ENCODE data around the gene ADAMTS17. TPM values are rescaled to one million over a fixed set of nuclear protein-coding genes. Genes with fewer than 3 reads are reported as not detected.

Gene ADAMTS17
- total and polyA plus RNA-seq, 9 of the 15 experiments (the other 6 are each of a cell fraction or from before 2014, with no cell fraction given) = 0.01 to 0.14 (median 0.07) TPM; not detected in 6

- Histone ChIP-seq H3K4me3 (no peak overlapping the region), H3K9ac (ENCODE audit: insufficient read depth in 1 of 2, low read depth in 2 of 2, low read length in 2 of 2) (no peak overlapping the region), H3K4me1 (replicated peaks in 1 of 2; ENCODE audit: control insufficient read depth in 2 of 2, insufficient read depth in 2 of 2, low read length in 2 of 2) (no peaks in the 10 kb centered on the region), H3K27me3 (ENCODE audit: control insufficient read depth in 2 of 2, insufficient read depth in 2 of 2, low read length in 2 of 2) (peaks cover 0 to 9% of the 10 kb centered on the region in 2 experiments; a peak in 3 of 5 replicates), H3K36me3 (ENCODE audit: control insufficient read depth, insufficient read depth, low read length) (no peaks in the 10 kb centered on the region), H3K9me3 (replicated peaks; ENCODE audit: control insufficient read depth, insufficient read depth, low read depth, low read length) (no peaks in the 10 kb centered on the region; the same call in 1 of the 2 replicates), H2AFZ (ENCODE audit: low read depth, low read length) (no peak overlapping the region), H3K79me2 (ENCODE audit: control insufficient read depth, insufficient read depth, low read length) (no peaks in the 10 kb centered on the region), H3K27ac (ENCODE audit: extremely low read depth, low read depth, low read length) (no peak overlapping the region), H4K20me1 (replicated peaks; ENCODE audit: control insufficient read depth, insufficient read depth, low read length) (no peaks in the 10 kb centered on the region), H3K4me2 (ENCODE audit: insufficient read depth, low read length) (no peak overlapping the region), H3K9me1 (ENCODE audit: control insufficient read depth, insufficient read depth, low read length) (no peaks in the 10 kb centered on the region)
- BruUV-seq (replicated peaks) = no TSS peak
- TF ChIP-seq KLF16 (IDR thresholded peaks at IDR 0.05) (no peak), NFE2 (IDR thresholded peaks at IDR 0.05; ENCODE audit: low read depth) (no peak), BRD4 (IDR thresholded peaks at IDR 0.05) (no peak), HCFC1 (IDR thresholded peaks at IDR 0.05; ENCODE audit: low read depth, low read length) (no peak), IRF1 (CRISPR knock-in tag; IDR thresholded peaks at IDR 0.05; ENCODE audit: borderline replicate concordance) (no peak), FOXO4 (CRISPR knock-in tag; IDR thresholded peaks at IDR 0.05) (no peak), RBM34 (IDR thresholded peaks at IDR 0.05; ENCODE audit: borderline replicate concordance, insufficient read depth, low read length) (no peak), C11orf30 (IDR thresholded peaks at IDR 0.05; ENCODE audit: low read depth) (no peak), CREBBP (IDR thresholded peaks at IDR 0.05; ENCODE audit: low read depth, low read length) (no peak), KHSRP (IDR thresholded peaks at IDR 0.05) (no peak), ETV6 (IDR thresholded peaks at IDR 0.05; ENCODE audit: borderline replicate concordance in 1 of 2, low read depth in 2 of 2, low read length in 1 of 2) (no peak), ETV6 (CRISPR knock-in tag; IDR thresholded peaks at IDR 0.05; ENCODE audit: borderline replicate concordance) (no peak), SIRT6 (IDR thresholded peaks at IDR 0.05; ENCODE audit: low read depth, low read length) (no peak), SRSF7 (optimal IDR thresholded peaks at IDR 0.05; ENCODE audit: low read depth, low read length) (no peak), STAT5A (IDR thresholded peaks at IDR 0.05; ENCODE audit: borderline replicate concordance, low read length) (no peak), CEBPB (tag; IDR thresholded peaks at IDR 0.05) (no peak), PHF20 (IDR thresholded peaks at IDR 0.05; ENCODE audit: partially characterized antibody) (no peak), AFF4 (CRISPR knock-in tag; IDR thresholded peaks at IDR 0.05) (no peak)
- FAIRE-seq (no peak), DNase-seq (ENCODE audit: extremely low read depth in 1 of 4, low spot score in 3 of 4) (no peak), ATAC-seq (no peak)
- ChIA-PET CTCF (ENCODE audit: low intra/inter-chr PET ratio) (no interaction called here), POLR2A (no interaction called here)
- intact Hi-C loops (cut with micrococcal nuclease) = no loop called here
- in situ Hi-C loops (cut with MboI) = no loop called here
- 1% methylated on average over 9 of the region's 9 CpGs for WGBS (ENCODE audit: insufficient coverage, low coverage, missing lambda C conversion rate)
Measured at GRCh38 chr15:100029868-100030479, 311.8 kb downstream of the ADAMTS17 start.
